HCT116 (cell line): Measurements from ENCODE around the gene DGKZ. TPM values are rescaled to one million over a fixed set of nuclear protein-coding genes. Genes with fewer than 3 reads are reported as not detected.

ENCODE experiments used
- ATAC-seq: fragments of 200-7000 bp; cut with Tn5 transposase; 2 replicates; pipeline ENCODE4 v1.9.1; 2020; ENCODE audit warnings: mild to moderate bottlenecking, moderate library complexity
- BruUV-seq: library from RNA; stranded (reverse); fragments of 400-500 nt; replicated peaks from 2 replicates; lab custom pipeline; 2021; lab: Mats Ljungman, UMichigan
- CTCF ChIA-PET: fragments of 300-600 bp; sonication (Branson Sonifier 250); formaldehyde crosslinking; loops from one replicate; lab custom pipeline; 2021; ENCODE audit warnings: antibody characterized with exemption; lab: Charles Lee
- POLR2A ChIA-PET: fragments of 300-600, 350-600 bp; sonication (Branson Sonifier 250); formaldehyde crosslinking; loops from one replicate; lab custom pipeline; 2021; ENCODE audit warnings: antibody characterized with exemption; lab: Charles Lee
- RAD21 ChIA-PET, 2 experiments: fragments of 300-600 bp; sonication (Branson Sonifier 250); formaldehyde crosslinking; loops; one replicate each; lab custom pipeline; 2023; ENCODE audit warnings: low total read pairs in 2 of 2; ENCODE audit not compliant: uncharacterized antibody in 2 of 2, unreplicated experiment in 2 of 2, low non-redundant PET in 1 of 2; lab: Charles Lee
- DNase-seq: peaks from one replicate; pipeline ENCODE4 v3.0.0-alpha.2; 2010; ENCODE audit warnings: low read depth, low spot score
- H2AFZ ChIP-seq: fragments of 200-600 bp; shearing (Covaris generic), sonication (generic); 2 replicates; pipeline ENCODE4 v1.6.1; 2017; ENCODE audit warnings: low read depth, mixed run types, mixed read lengths, antibody characterized with exemption, low read length; ENCODE audit not compliant: poor library complexity, severe bottlenecking
- H3K27ac ChIP-seq: 2 replicates; pipeline ENCODE4 v1.5.1; 2012; ENCODE audit warnings: low read depth, low read length
- H3K27me3 ChIP-seq: fragments of 200-600 bp; sonication (generic); 2 replicates; pipeline ENCODE4 v1.6.1; 2016; ENCODE audit warnings: mixed run types, low read length, mixed read lengths; ENCODE audit not compliant: insufficient read depth
- H3K36me3 ChIP-seq, 2 experiments: fragments of 200-500 bp in 1 of 2; fragments of 200-600 bp in 1 of 2; sonication (Bioruptor generic) in 1 of 2; sonication (generic) in 1 of 2; 2 replicates each; pipeline versions ENCODE4 v1.5.1 to v1.6.1; 2014 to 2016; ENCODE audit warnings: low read length in 2 of 2, inconsistent platforms in 1 of 2, mixed read lengths in 1 of 2, mixed run types in 1 of 2; ENCODE audit not compliant: insufficient read depth in 2 of 2, control insufficient read depth in 1 of 2
- H3K4me1 ChIP-seq, 2 experiments: fragments of 200-600 bp in 1 of 2; sonication (generic) in 1 of 2; 2 replicates each; pipeline versions ENCODE4 v1.5.1 to v1.6.1; 2012 to 2017; ENCODE audit warnings: low read length in 2 of 2, inconsistent platforms in 1 of 2, mild to moderate bottlenecking in 1 of 2, mixed read lengths in 1 of 2, mixed run types in 1 of 2, moderate library complexity in 1 of 2; ENCODE audit not compliant: insufficient read depth in 2 of 2, control insufficient read depth in 1 of 2
- H3K4me2 ChIP-seq: fragments of 200-600 bp; sonication (generic); 2 replicates; pipeline ENCODE4 v1.6.1; 2017; ENCODE audit warnings: mixed run types, low read length, mixed read lengths
- H3K4me3 ChIP-seq, 2 experiments: fragments of 200-600 bp in 1 of 2; sonication (generic) in 1 of 2; replicated peaks in 1 of 2; 2 replicates each; pipeline ENCODE4 v1.5.1; 2011 to 2016; ENCODE audit warnings: low read length in 2 of 2, control low read depth in 1 of 2, low read depth in 1 of 2, mild to moderate bottlenecking in 1 of 2, mixed read lengths in 1 of 2, mixed run types in 1 of 2
- H3K79me2 ChIP-seq: fragments of 200-600 bp; sonication (generic); 2 replicates; pipeline ENCODE4 v1.6.1; 2017; ENCODE audit warnings: mild to moderate bottlenecking, mixed run types, low read length, moderate library complexity, mixed read lengths; ENCODE audit not compliant: insufficient read depth
- H3K9ac ChIP-seq: fragments of 200-600 bp; sonication (generic); 2 replicates; pipeline ENCODE4 v1.6.1; 2016; ENCODE audit warnings: low read length, mixed read lengths
- H3K9me2 ChIP-seq: fragments of 200-600 bp; sonication (generic), shearing (Covaris generic); 2 replicates; pipeline ENCODE4 v1.6.1; 2017; ENCODE audit warnings: mixed run types, mild to moderate bottlenecking, moderate library complexity; ENCODE audit not compliant: insufficient read depth
- H3K9me3 ChIP-seq, 2 experiments: fragments of 200-500 bp in 1 of 2; fragments of 200-600 bp in 1 of 2; sonication (Bioruptor generic) in 1 of 2; sonication (generic) in 1 of 2; 2 replicates each; pipeline ENCODE4 v1.6.1; 2014 to 2017; ENCODE audit warnings: low read length in 2 of 2, mixed read lengths in 2 of 2, inconsistent platforms in 1 of 2, low read depth in 1 of 2, mild to moderate bottlenecking in 1 of 2, mixed run types in 1 of 2, moderate library complexity in 1 of 2; ENCODE audit not compliant: control insufficient read depth in 1 of 2, insufficient read depth in 1 of 2
- H4K20me1 ChIP-seq: fragments of 200-600 bp; sonication (generic), shearing (Covaris generic); 2 replicates; pipeline ENCODE4 v1.6.1; 2017; ENCODE audit warnings: mixed run types, mild to moderate bottlenecking, moderate library complexity; ENCODE audit not compliant: insufficient read depth
- ELF1 ChIP-seq: IDR thresholded peaks from 2 replicates; pipeline ENCODE4 v1.6.1; 2012; ENCODE audit warnings: low read depth, borderline replicate concordance
- EZH2 ChIP-seq: fragments of 200-600 bp; sonication (generic); IDR thresholded peaks from 2 replicates; pipeline ENCODE4 v1.6.1; 2017; ENCODE audit warnings: antibody characterized with exemption, mixed run types
- EZH2phosphoT487 ChIP-seq: fragments of 200-600 bp; IDR thresholded peaks from 2 replicates; pipeline ENCODE4 v1.6.1; 2018; ENCODE audit warnings: antibody characterized with exemption, borderline replicate concordance
- FOSL1 ChIP-seq: IDR thresholded peaks from 2 replicates; pipeline ENCODE4 v1.6.1; 2012; ENCODE audit warnings: low read depth
- POLR2AphosphoS5 ChIP-seq: IDR thresholded peaks from 2 replicates; pipeline ENCODE4 v1.6.1; 2011; ENCODE audit warnings: mild to moderate bottlenecking, low read depth, low read length, moderate library complexity
- RAD21 ChIP-seq: IDR thresholded peaks from 2 replicates; pipeline ENCODE4 v1.6.1; 2012; ENCODE audit warnings: low read depth, mild to moderate bottlenecking
- SIN3A ChIP-seq: IDR thresholded peaks from 2 replicates; pipeline ENCODE4 v1.6.1; 2012; ENCODE audit warnings: low read depth
- YY1 ChIP-seq: IDR thresholded peaks from 2 replicates; pipeline ENCODE4 v1.6.1; 2011; ENCODE audit warnings: low read length, low read depth, moderate library complexity, mild to moderate bottlenecking; ENCODE audit not compliant: insufficient replicate concordance; ENCODE audit errors: extremely low read depth
- ZFX ChIP-seq: fragments of 450-650 bp; IDR thresholded peaks from 2 replicates; pipeline ENCODE4 v1.6.1; 2017
- ZNF274 ChIP-seq: fragments of 200-500 bp; sonication (Bioruptor generic); IDR thresholded peaks from 2 replicates; pipeline ENCODE4 v1.6.1; 2014; ENCODE audit warnings: mild to moderate bottlenecking, low read depth, low read length, inconsistent platforms
- intact Hi-C: fragments of 100-400 bp; cut with micrococcal nuclease; formaldehyde crosslinking; loops from 2 replicates; pipeline ENCODE4 v1.10.0; 2022
- total RNA-seq: library from RNA; stranded (reverse); gene quantifications from one replicate; pipeline ENCODE4 v1.2.1, GENCODE V29; 2021; ENCODE audit not compliant: unreplicated experiment
- TF ChIP-seq, protein P1 (sequence below): IDR thresholded peaks from 2 replicates; pipeline ENCODE4 v1.6.1; 2012
- TF ChIP-seq, protein P2 (sequence below), 3 experiments: fragments of 200-600 bp in 1 of 3; sonication (generic) in 1 of 3; IDR thresholded peaks in 2 of 3; conservative IDR thresholded peaks in 1 of 3; 2 replicates each; pipeline ENCODE4 v1.5.1; 2012 to 2017; ENCODE audit warnings: low read depth in 2 of 3, low read length in 2 of 3, antibody characterized with exemption in 1 of 3, borderline replicate concordance in 1 of 3, control low read depth in 1 of 3, mild to moderate bottlenecking in 1 of 3, mixed read lengths in 1 of 3, mixed run types in 1 of 3, moderate library complexity in 1 of 3; ENCODE audit not compliant: insufficient read depth in 1 of 3
- TF ChIP-seq, protein P3 (sequence below): IDR thresholded peaks from 2 replicates; pipeline ENCODE4 v1.6.1; 2012

The DGKZ gene
- total RNA-seq, 1 experiment from 2014 or later = 70.2 TPM

DNA sequence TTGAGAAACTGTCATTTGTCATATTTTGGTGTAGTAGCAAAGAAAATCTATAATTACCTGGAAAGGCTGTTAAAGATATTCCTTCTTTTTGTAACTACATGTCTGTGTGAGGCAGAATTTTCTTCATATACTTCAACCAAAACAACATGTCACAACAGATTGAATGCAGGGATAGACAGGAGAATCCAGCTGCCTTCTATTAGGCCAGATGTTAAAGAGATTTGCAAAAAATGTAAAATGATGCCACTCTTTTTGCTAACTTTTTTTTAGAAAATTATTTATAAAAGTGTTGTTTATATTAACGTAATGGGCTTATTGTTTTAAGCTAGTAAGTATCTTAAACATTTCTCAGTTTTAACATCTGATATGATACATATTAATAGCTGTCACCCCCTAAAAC, 12.7 kb downstream of the DGKZ start:
- ATAC-seq = no peak
- BruUV-seq = no TSS peak
- peaks cover 68% of the 10 kb centered on the region for H3K79me2 ChIP-seq

GRCh38 chr11:46360878-46361277, 13.6 kb downstream of the DGKZ start:
- DNase-seq = no peak
- ChIA-PET POLR2A (interaction anchor here (0.6 to 0.8 kb wide), 2 partner anchors 117 to 240 kb away, joined by 3 to 5 read pairs; no protein-coding TSS in a partner anchor), RAD21 (no interaction called here), CTCF (interaction anchor here (1.0 to 2.5 kb wide), 4 partner anchors 8 to 112 kb away, joined by 3 to 10 read pairs (median 4); partner anchors contain the start of gene DGKZ)
- Histone ChIP-seq H3K27ac (no peak overlapping the region; the same call in 1 of the 2 replicates), H3K9me3 (no peaks in the 10 kb centered on the region), H3K79me2 (peaks cover 69% of the 10 kb centered on the region), H3K9me2 (no peaks in the 10 kb centered on the region), H4K20me1 (no peaks in the 10 kb centered on the region), H2AFZ (no peak overlapping the region), H3K27me3 (no peaks in the 10 kb centered on the region), H3K36me3 (no peaks in the 10 kb centered on the region), H3K4me2 (no peak overlapping the region), H3K4me3 (no peak overlapping the region), H3K4me1 (peaks cover 20 to 40% of the 10 kb centered on the region in 2 experiments), H3K9ac (no peak overlapping the region)
- no peak for ATAC-seq
- no TSS peak for BruUV-seq
- intact Hi-C loops = no loop called here
- no peak for TF ChIP-seq POLR2AphosphoS5
- no peak for TF ChIP-seq ELF1
- TF ChIP-seq FOSL1 = no peak
- no peak for TF ChIP-seq SIN3A
- TF ChIP-seq YY1 = no peak
- TF ChIP-seq, protein P1, sequence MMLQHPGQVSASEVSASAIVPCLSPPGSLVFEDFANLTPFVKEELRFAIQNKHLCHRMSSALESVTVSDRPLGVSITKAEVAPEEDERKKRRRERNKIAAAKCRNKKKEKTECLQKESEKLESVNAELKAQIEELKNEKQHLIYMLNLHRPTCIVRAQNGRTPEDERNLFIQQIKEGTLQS = no peak
- TF ChIP-seq, protein P2, sequence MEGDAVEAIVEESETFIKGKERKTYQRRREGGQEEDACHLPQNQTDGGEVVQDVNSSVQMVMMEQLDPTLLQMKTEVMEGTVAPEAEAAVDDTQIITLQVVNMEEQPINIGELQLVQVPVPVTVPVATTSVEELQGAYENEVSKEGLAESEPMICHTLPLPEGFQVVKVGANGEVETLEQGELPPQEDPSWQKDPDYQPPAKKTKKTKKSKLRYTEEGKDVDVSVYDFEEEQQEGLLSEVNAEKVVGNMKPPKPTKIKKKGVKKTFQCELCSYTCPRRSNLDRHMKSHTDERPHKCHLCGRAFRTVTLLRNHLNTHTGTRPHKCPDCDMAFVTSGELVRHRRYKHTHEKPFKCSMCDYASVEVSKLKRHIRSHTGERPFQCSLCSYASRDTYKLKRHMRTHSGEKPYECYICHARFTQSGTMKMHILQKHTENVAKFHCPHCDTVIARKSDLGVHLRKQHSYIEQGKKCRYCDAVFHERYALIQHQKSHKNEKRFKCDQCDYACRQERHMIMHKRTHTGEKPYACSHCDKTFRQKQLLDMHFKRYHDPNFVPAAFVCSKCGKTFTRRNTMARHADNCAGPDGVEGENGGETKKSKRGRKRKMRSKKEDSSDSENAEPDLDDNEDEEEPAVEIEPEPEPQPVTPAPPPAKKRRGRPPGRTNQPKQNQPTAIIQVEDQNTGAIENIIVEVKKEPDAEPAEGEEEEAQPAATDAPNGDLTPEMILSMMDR (IDR thresholded peaks at IDR 0.05 in 2 of 3, conservative IDR thresholded peaks at IDR 0.05 in 1 of 3; ENCODE audit: borderline replicate concordance in 1 of 3, insufficient read depth in 1 of 3, low read depth in 2 of 3, low read length in 2 of 3) = no peak
- TF ChIP-seq, protein P3, sequence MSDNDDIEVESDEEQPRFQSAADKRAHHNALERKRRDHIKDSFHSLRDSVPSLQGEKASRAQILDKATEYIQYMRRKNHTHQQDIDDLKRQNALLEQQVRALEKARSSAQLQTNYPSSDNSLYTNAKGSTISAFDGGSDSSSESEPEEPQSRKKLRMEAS = no peak
- no peak for TF ChIP-seq RAD21
- TF ChIP-seq EZH2phosphoT487 = no peak
- TF ChIP-seq ZNF274 = no peak

More for the DNA sequence above, 12.7 kb downstream of the DGKZ start:
- POLR2A ChIA-PET = interaction anchor here (0.6 kb wide), 1 partner anchor 239 kb away, joined by 5 read pairs; no protein-coding TSS in a partner anchor
- peaks cover 20 to 40% of the 10 kb centered on the region in 2 experiments for H3K4me1 ChIP-seq
- CTCF ChIA-PET = interaction anchor here (1.0 to 2.5 kb wide), 4 partner anchors 7 to 111 kb away, joined by 3 to 10 read pairs (median 4); partner anchors contain the start of gene DGKZ
- no peaks in the 10 kb centered on the region for H3K9me3 ChIP-seq
- H3K36me3 ChIP-seq = no peaks in the 10 kb centered on the region
- TF ChIP-seq EZH2 (no peak), YY1 (no peak), ZFX (no peak)
- TF ChIP-seq, protein P3 = no peak
- TF ChIP-seq, protein P1 = no peak
- TF ChIP-seq, all 23 proteins: peak for 0
- intact Hi-C loops = no loop called here
- H4K20me1 ChIP-seq = no peaks in the 10 kb centered on the region
- no peak overlapping the region for H3K4me2 ChIP-seq
- RAD21 ChIA-PET = no interaction called here
- no peak overlapping the region for H2AFZ ChIP-seq
- H3K4me3 ChIP-seq = no peak overlapping the region
- H3K9ac ChIP-seq = no peak overlapping the region
- H3K27me3 ChIP-seq = no peaks in the 10 kb centered on the region
- H3K9me2 ChIP-seq = no peaks in the 10 kb centered on the region
- DNase-seq = no peak
- H3K27ac ChIP-seq = no peak overlapping the region
